SK-N-SH (cell line): ENCODE data around the gene BCL2L15. TPM values are rescaled to one million over a fixed set of nuclear protein-coding genes. Genes with fewer than 3 reads are reported as not detected.

Experiments used
- CTCF ChIA-PET: fragments of 300-600, 350-600 bp; formaldehyde crosslinking; extraction: SDS; loops from one replicate; lab custom pipeline; 2021; lab: Yijun Ruan, JAX
- POLR2A ChIA-PET: fragments of 350-600 bp; sonication (Branson Sonifier 250); formaldehyde crosslinking; extraction: SDS; loops from one replicate; lab custom pipeline; 2020; ENCODE audit warnings: antibody characterized with exemption, inconsistent platforms; lab: Yijun Ruan, JAX
- DNase-seq: peaks from one replicate; pipeline ENCODE4 v3.0.0; 2012
- H2AFZ ChIP-seq: fragments of 200-600 bp; sonication (generic); 2 replicates; pipeline ENCODE4 v1.8.1; 2016; ENCODE audit warnings: antibody characterized with exemption, mild to moderate bottlenecking, low read depth
- H3F3A ChIP-seq: fragments of 200-600 bp; sonication (generic); replicated peaks from 2 replicates; pipeline ENCODE3; 2016; ENCODE audit warnings: antibody characterized with exemption, mild to moderate bottlenecking; ENCODE audit not compliant: insufficient read depth
- H3K27ac ChIP-seq, 2 experiments: fragments of 200-500 bp in 1 of 2; fragments of 200-600 bp in 1 of 2; sonication (Bioruptor generic) in 1 of 2; sonication (generic), shearing (Covaris generic) in 1 of 2; 2 replicates each; pipeline versions ENCODE4 v1.5.1 to v1.6.1; 2014 to 2016; ENCODE audit warnings: low read depth in 2 of 2, inconsistent platforms in 1 of 2, low read length in 1 of 2, mild to moderate bottlenecking in 1 of 2, mixed read lengths in 1 of 2
- H3K27me3 ChIP-seq: fragments of 200-600 bp; sonication (generic), shearing (Covaris generic); 2 replicates; pipeline ENCODE4 v1.6.1; 2016; ENCODE audit warnings: mixed run types; ENCODE audit not compliant: insufficient read depth
- H3K36me3 ChIP-seq, 2 experiments: fragments of 200-500 bp in 1 of 2; fragments of 200-600 bp in 1 of 2; sonication (Bioruptor generic) in 1 of 2; sonication (generic) in 1 of 2; replicated peaks in 1 of 2; 2 replicates each; pipeline versions ENCODE3 to v1.5.1; 2014 to 2016; ENCODE audit warnings: low read length in 1 of 2, mild to moderate bottlenecking in 1 of 2; ENCODE audit not compliant: insufficient read depth in 2 of 2, control insufficient read depth in 1 of 2
- H3K4me1 ChIP-seq, 2 experiments: fragments of 200-500 bp in 1 of 2; fragments of 200-600 bp in 1 of 2; sonication (Bioruptor generic) in 1 of 2; sonication (generic), shearing (Covaris generic) in 1 of 2; 2 replicates each; pipeline versions ENCODE4 v1.5.1 to v1.6.1; 2014 to 2016; ENCODE audit warnings: low read depth in 1 of 2, low read length in 1 of 2, mixed run types in 1 of 2; ENCODE audit not compliant: insufficient read depth in 2 of 2, control insufficient read depth in 1 of 2
- H3K4me2 ChIP-seq: fragments of 200-600 bp; sonication (generic), shearing (Covaris generic); 2 replicates; pipeline ENCODE4 v1.6.1; 2017; ENCODE audit warnings: mixed run types
- H3K4me3 ChIP-seq, 2 experiments: fragments of 200-500 bp in 1 of 2; fragments of 200-600 bp in 1 of 2; sonication (Bioruptor generic) in 1 of 2; sonication (generic), shearing (Covaris generic) in 1 of 2; 2 replicates each; pipeline versions ENCODE4 v1.5.1 to v1.8.1; 2014 to 2016; ENCODE audit warnings: low read depth in 2 of 2, inconsistent platforms in 1 of 2, low read length in 1 of 2, mild to moderate bottlenecking in 1 of 2, mixed read lengths in 1 of 2, moderate library complexity in 1 of 2
- H3K79me2 ChIP-seq: fragments of 200-600 bp; sonication (generic); 2 replicates; pipeline ENCODE4 v1.8.1; 2017; ENCODE audit warnings: mild to moderate bottlenecking; ENCODE audit not compliant: insufficient read depth
- H3K9ac ChIP-seq: fragments of 200-600 bp; sonication (generic); 2 replicates; pipeline ENCODE4 v1.6.1; 2017; ENCODE audit warnings: mixed run types
- H3K9me2 ChIP-seq: fragments of 200-600 bp; sonication (generic); 2 replicates; pipeline ENCODE4 v1.6.1; 2017; ENCODE audit warnings: mixed run types
- H3K9me3 ChIP-seq: fragments of 200-600 bp; sonication (generic); 2 replicates; pipeline ENCODE4 v1.6.1; 2017; ENCODE audit warnings: mixed run types, mild to moderate bottlenecking, moderate library complexity
- H4K20me1 ChIP-seq: fragments of 200-600 bp; sonication (generic); 2 replicates; pipeline ENCODE4 v1.6.1; 2017; ENCODE audit warnings: mild to moderate bottlenecking, mixed run types; ENCODE audit not compliant: insufficient read depth
- CHD2 ChIP-seq: fragments of 150-350 bp; IDR thresholded peaks from 2 replicates; pipeline ENCODE4 v1.6.1; 2018; ENCODE audit warnings: low read length; ENCODE audit not compliant: partially characterized antibody
- CTCF ChIP-seq: fragments of 200-600 bp; sonication (generic); IDR thresholded peaks from 2 replicates; pipeline ENCODE4 v1.6.1; 2017; ENCODE audit warnings: antibody characterized with exemption, mild to moderate bottlenecking, moderate library complexity
- EP300 ChIP-seq, 2 experiments: IDR thresholded peaks; 2 replicates each; pipeline versions ENCODE4 v1.4.0 to v1.6.1; 2012; ENCODE audit warnings: borderline replicate concordance in 1 of 2, low read depth in 1 of 2, low read length in 1 of 2
- FOXJ3 ChIP-seq: sonication (generic); formaldehyde crosslinking; IDR thresholded peaks from 2 replicates; pipeline ENCODE4 v1.5.1; 2020; ENCODE audit warnings: mild to moderate bottlenecking, missing genetic modification reagents
- GATA2 ChIP-seq: sonication (generic); formaldehyde crosslinking; IDR thresholded peaks from 2 replicates; pipeline ENCODE4 v1.5.0; 2020; ENCODE audit warnings: mild to moderate bottlenecking, missing genetic modification reagents
- NRF1 ChIP-seq: IDR thresholded peaks from 2 replicates; pipeline ENCODE4 v1.6.1; 2012; ENCODE audit warnings: low read depth, mild to moderate bottlenecking, low read length
- RCOR1 ChIP-seq: fragments of 150-350 bp; IDR thresholded peaks from 2 replicates; pipeline ENCODE4 v1.6.1; 2017; ENCODE audit warnings: antibody characterized with exemption, low read length
- SIN3A ChIP-seq: IDR thresholded peaks from 2 replicates; pipeline ENCODE4 v1.6.1; 2012; ENCODE audit warnings: low read depth, mild to moderate bottlenecking, low read length, moderate library complexity, borderline replicate concordance
- TEAD4 ChIP-seq: IDR thresholded peaks from 2 replicates; pipeline ENCODE4 v1.4.0; 2012; ENCODE audit warnings: mild to moderate bottlenecking, borderline replicate concordance; ENCODE audit not compliant: insufficient read depth
- USF2 ChIP-seq: fragments of 150-350 bp; IDR thresholded peaks from 2 replicates; pipeline ENCODE4 v1.6.1; 2017; ENCODE audit warnings: antibody characterized with exemption, low read length, low read depth, borderline replicate concordance
- ZBTB33 ChIP-seq: IDR thresholded peaks from 2 replicates; pipeline ENCODE4 v1.4.0; 2012; ENCODE audit warnings: low read depth, borderline replicate concordance
- WGBS: methylation state at CpG from one replicate; pipeline ENCODE4 v1.1.6; 2017; ENCODE audit warnings: low lambda C conversion rate; 5-methylcytosine and 5-hydroxymethylcytosine counted together
- polyA plus RNA-seq, 3 experiments: library from polyadenylated mRNA; depleted of rRNA; stranded (reverse); fragments of >200 nt; gene quantifications; 2 replicates each; pipeline ENCODE4 v1.2.3, GENCODE V29; 2012
- TF ChIP-seq, protein P1 (sequence below): IDR thresholded peaks from 2 replicates; pipeline ENCODE4 v1.6.1; 2012; ENCODE audit warnings: mild to moderate bottlenecking, low read depth, low read length, moderate library complexity
- TF ChIP-seq, protein P2 (sequence below): IDR thresholded peaks from 2 replicates; pipeline ENCODE4; 2012
- TF ChIP-seq, protein P3 (sequence below): IDR thresholded peaks from 2 replicates; pipeline ENCODE4 v1.4.0; 2012; ENCODE audit warnings: low read depth

BCL2L15 gene
- polyA plus RNA-seq, 1 of the 3 experiments (the other 2 are of a cell fraction): 0.02 TPM

GRCh38 chr1:113912594-113913311 is 25.4 kb upstream of the BCL2L15 start:
- Histone ChIP-seq H3K9me3 (no peaks in the 10 kb centered on the region), H3K79me2 (no peaks in the 10 kb centered on the region), H2AFZ (no peak overlapping the region), H3K36me3 (peaks cover 14 to 28% of the 10 kb centered on the region in 2 experiments), H4K20me1 (no peaks in the 10 kb centered on the region), H3K27me3 (no peaks in the 10 kb centered on the region), H3K4me3 (no peak overlapping the region), H3K9me2 (no peaks in the 10 kb centered on the region), H3K9ac (no peak overlapping the region), H3K4me1 (no peaks in the 10 kb centered on the region), H3K4me2 (no peak overlapping the region), H3F3A (peaks cover 4% of the 10 kb centered on the region), H3K27ac (no peak overlapping the region; a peak in 1 of 4 replicates)
- no peak for DNase-seq
- TF ChIP-seq GATA2 (CRISPR knock-in tag): no peak
- no peak for TF ChIP-seq RCOR1
- no peak for TF ChIP-seq EP300 (IDR thresholded peaks at IDR 0.05; ENCODE audit: borderline replicate concordance in 1 of 2, low read depth in 1 of 2, low read length in 1 of 2)
- TF ChIP-seq SIN3A: no peak
- TF ChIP-seq, protein P1, sequence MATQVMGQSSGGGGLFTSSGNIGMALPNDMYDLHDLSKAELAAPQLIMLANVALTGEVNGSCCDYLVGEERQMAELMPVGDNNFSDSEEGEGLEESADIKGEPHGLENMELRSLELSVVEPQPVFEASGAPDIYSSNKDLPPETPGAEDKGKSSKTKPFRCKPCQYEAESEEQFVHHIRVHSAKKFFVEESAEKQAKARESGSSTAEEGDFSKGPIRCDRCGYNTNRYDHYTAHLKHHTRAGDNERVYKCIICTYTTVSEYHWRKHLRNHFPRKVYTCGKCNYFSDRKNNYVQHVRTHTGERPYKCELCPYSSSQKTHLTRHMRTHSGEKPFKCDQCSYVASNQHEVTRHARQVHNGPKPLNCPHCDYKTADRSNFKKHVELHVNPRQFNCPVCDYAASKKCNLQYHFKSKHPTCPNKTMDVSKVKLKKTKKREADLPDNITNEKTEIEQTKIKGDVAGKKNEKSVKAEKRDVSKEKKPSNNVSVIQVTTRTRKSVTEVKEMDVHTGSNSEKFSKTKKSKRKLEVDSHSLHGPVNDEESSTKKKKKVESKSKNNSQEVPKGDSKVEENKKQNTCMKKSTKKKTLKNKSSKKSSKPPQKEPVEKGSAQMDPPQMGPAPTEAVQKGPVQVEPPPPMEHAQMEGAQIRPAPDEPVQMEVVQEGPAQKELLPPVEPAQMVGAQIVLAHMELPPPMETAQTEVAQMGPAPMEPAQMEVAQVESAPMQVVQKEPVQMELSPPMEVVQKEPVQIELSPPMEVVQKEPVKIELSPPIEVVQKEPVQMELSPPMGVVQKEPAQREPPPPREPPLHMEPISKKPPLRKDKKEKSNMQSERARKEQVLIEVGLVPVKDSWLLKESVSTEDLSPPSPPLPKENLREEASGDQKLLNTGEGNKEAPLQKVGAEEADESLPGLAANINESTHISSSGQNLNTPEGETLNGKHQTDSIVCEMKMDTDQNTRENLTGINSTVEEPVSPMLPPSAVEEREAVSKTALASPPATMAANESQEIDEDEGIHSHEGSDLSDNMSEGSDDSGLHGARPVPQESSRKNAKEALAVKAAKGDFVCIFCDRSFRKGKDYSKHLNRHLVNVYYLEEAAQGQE: no peak
- TF ChIP-seq, protein P2, sequence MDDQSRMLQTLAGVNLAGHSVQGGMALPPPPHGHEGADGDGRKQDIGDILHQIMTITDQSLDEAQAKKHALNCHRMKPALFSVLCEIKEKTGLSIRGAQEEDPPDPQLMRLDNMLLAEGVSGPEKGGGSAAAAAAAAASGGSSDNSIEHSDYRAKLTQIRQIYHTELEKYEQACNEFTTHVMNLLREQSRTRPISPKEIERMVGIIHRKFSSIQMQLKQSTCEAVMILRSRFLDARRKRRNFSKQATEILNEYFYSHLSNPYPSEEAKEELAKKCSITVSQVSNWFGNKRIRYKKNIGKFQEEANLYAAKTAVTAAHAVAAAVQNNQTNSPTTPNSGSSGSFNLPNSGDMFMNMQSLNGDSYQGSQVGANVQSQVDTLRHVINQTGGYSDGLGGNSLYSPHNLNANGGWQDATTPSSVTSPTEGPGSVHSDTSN: no peak
- no peak for TF ChIP-seq CTCF
- TF ChIP-seq NRF1: no peak
- TF ChIP-seq, protein P3, sequence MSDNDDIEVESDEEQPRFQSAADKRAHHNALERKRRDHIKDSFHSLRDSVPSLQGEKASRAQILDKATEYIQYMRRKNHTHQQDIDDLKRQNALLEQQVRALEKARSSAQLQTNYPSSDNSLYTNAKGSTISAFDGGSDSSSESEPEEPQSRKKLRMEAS: no peak
- no peak for TF ChIP-seq TEAD4
- TF ChIP-seq FOXJ3 (CRISPR knock-in tag): no peak
- no peak for TF ChIP-seq ZBTB33
- no peak for TF ChIP-seq CHD2
- no peak for TF ChIP-seq USF2
- ChIA-PET POLR2A (no interaction called here), CTCF (interaction anchor here (0.6 to 1.3 kb wide), 2 partner anchors 17 to 64 kb away, joined by 3 read pairs; no protein-coding TSS in a partner anchor)
- WGBS: 88% methylated on average over 6 of the region's 6 CpGs
